ENCODE results near the gene PARP12.

Gene PARP12

GRCh38 chr7:139991911-139992310 lies 70.8 kb downstream of the PARP12 start:
- DNase-seq (ENCODE audit: low read depth in 2 of 2) = no peak

GRCh38 chr7:139991269-139991666 lies 71.5 kb downstream of the PARP12 start:
- no peak for DNase-seq (ENCODE audit: low read depth in 2 of 2)

GRCh38 chr7:139990571-139991268 lies 72.0 kb downstream of the PARP12 start:
- no peak for DNase-seq (ENCODE audit: low read depth in 2 of 2)

GRCh38 chr7:139990142-139990535 lies 72.6 kb downstream of the PARP12 start:
- DNase-seq (ENCODE audit: low read depth in 2 of 2) = no peak

GRCh38 chr7:139989366-139990141 lies 73.2 kb downstream of the PARP12 start:
- DNase-seq (ENCODE audit: low read depth in 2 of 2) = no peak

- no peak for DNase-seq (ENCODE audit: low read depth in 2 of 2)
Measured at GRCh38 chr7:139987691-139988516, 74.8 kb downstream of the PARP12 start.

- no peak for DNase-seq (ENCODE audit: low read depth in 2 of 2)
Measured at GRCh38 chr7:139985811-139986210, 76.9 kb downstream of the PARP12 start.

GRCh38 chr7:139984642-139985539 lies 77.9 kb downstream of the PARP12 start:
- no peak for DNase-seq (ENCODE audit: low read depth in 2 of 2)

GRCh38 chr7:139982927-139983920 lies 79.5 kb downstream of the PARP12 start:
- DNase-seq (ENCODE audit: low read depth in 2 of 2) = no peak

GRCh38 chr7:139981511-139981895 lies 81.2 kb downstream of the PARP12 start:
- no peak for DNase-seq (ENCODE audit: low read depth in 2 of 2)

- DNase-seq (ENCODE audit: low read depth in 2 of 2) = no peak
Measured at GRCh38 chr7:139976838-139977656, 85.7 kb downstream of the PARP12 start.

GRCh38 chr7:139976055-139976837 lies 86.5 kb downstream of the PARP12 start:
- DNase-seq (ENCODE audit: low read depth in 2 of 2) = no peak

GRCh38 chr7:139974179-139974811 lies 88.5 kb downstream of the PARP12 start:
- no peak for DNase-seq (ENCODE audit: low read depth in 2 of 2)
